Measurements from ENCODE around the gene TBCCD1. TPM values are rescaled to one million over a fixed set of nuclear protein-coding genes. Genes with fewer than 3 reads are reported as not detected.

The TBCCD1 gene
- total RNA-seq, 2 experiments from 2014 or later = 7.6 to 8.1 TPM

- Mint-ChIP-seq H3K4me1 (ENCODE audit: low read depth) (peaks cover 57% of the 10 kb centered on the region), H3K4me3 (no peak overlapping the region), H3K27me3 (no peaks in the 10 kb centered on the region), H3K9me3 (no peaks in the 10 kb centered on the region), H3K27ac (no peak overlapping the region), H3K36me3 (ENCODE audit: low read depth) (no peaks in the 10 kb centered on the region)
- no peaks in the 10 kb centered on the region for H3K36me3 ChIP-seq (ENCODE audit: insufficient read depth, low read length)
- H3K4me1 ChIP-seq (ENCODE audit: insufficient read depth, low read length) = peaks cover 33% of the 10 kb centered on the region
- DNase-seq = no peak
- no peak for ATAC-seq (ENCODE audit: poor library complexity)
- no peak overlapping the region for H3K4me3 ChIP-seq (ENCODE audit: low read length)
- ChIA-PET POLR2A (interaction anchor here (1.0 kb wide), 1 partner anchor 11 kb away, joined by 3 read pairs; no protein-coding TSS in a partner anchor), CTCF (no interaction called here)
- no peak overlapping the region for H3K27ac ChIP-seq (ENCODE audit: low read depth in 1 of 2, low read length in 2 of 2)
- intact Hi-C loops (cut with DNase I, micrococcal nuclease) = loop anchor here in 1 of 2 experiments (10.0 kb wide), 1 partner anchor 416 kb away; no protein-coding TSS in a partner anchor
- no peaks in the 10 kb centered on the region for H3K9me3 ChIP-seq (ENCODE audit: control insufficient read depth in 1 of 2, insufficient read depth in 1 of 2, low read length in 2 of 2)
- TF ChIP-seq, protein P1, sequence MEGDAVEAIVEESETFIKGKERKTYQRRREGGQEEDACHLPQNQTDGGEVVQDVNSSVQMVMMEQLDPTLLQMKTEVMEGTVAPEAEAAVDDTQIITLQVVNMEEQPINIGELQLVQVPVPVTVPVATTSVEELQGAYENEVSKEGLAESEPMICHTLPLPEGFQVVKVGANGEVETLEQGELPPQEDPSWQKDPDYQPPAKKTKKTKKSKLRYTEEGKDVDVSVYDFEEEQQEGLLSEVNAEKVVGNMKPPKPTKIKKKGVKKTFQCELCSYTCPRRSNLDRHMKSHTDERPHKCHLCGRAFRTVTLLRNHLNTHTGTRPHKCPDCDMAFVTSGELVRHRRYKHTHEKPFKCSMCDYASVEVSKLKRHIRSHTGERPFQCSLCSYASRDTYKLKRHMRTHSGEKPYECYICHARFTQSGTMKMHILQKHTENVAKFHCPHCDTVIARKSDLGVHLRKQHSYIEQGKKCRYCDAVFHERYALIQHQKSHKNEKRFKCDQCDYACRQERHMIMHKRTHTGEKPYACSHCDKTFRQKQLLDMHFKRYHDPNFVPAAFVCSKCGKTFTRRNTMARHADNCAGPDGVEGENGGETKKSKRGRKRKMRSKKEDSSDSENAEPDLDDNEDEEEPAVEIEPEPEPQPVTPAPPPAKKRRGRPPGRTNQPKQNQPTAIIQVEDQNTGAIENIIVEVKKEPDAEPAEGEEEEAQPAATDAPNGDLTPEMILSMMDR (IDR thresholded peaks at IDR 0.05) = no peak
- H3K27me3 ChIP-seq (ENCODE audit: control insufficient read depth in 1 of 2, insufficient read depth in 2 of 2, low read length in 2 of 2) = no peaks in the 10 kb centered on the region
Observed at GRCh38 chr3:186530415-186530814, 36.7 kb downstream of the TBCCD1 start.

DNA sequence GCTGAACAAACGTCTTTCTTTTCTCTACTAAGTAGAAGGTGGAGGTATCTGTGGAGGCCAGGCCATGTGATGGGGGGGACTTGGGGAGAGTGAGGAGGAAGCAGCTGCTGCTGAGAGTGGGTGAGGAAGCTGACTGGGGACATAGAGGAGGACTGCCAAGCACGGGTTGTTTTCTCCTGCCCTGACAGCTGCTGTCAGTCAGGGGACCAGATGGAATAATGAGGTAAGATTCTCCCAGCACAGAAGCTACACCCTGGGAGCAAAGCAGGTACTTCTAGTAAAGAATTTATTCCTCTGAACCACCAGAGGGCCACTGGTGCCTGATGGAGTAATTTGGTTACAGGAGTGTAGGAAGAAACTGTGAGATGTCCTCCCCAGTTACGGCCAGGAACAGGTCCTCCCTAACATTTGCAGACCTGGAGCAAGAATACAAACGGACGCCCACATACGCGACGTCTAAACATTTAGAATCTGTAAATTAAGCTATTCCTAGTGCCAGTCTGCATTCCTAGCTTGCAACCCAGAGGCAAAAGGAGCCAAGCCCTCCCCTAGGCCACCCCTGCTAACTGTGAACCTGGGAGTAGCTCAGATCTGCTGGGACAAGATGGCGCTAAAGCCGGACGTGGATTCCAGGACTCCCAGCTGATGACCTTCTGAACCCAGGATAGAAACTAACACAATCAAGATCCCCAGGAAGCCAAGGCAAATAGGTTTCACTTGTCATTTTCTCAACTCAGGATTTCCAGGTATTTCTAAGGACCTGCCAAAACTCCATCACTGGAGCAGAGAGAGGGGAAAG lies 37.7 kb downstream of the TBCCD1 start:
- H3K27ac ChIP-seq (ENCODE audit: low read depth in 1 of 2, low read length in 2 of 2) = no peak overlapping the region
- H3K4me3 ChIP-seq (ENCODE audit: low read length) = no peak overlapping the region
- CTCF ChIA-PET = interaction anchor here (0.8 to 1.4 kb wide), 3 partner anchors 9 to 553 kb away, joined by 3 to 4 read pairs (median 3); no protein-coding TSS in a partner anchor
- no peak overlapping the region for H3K4me3 Mint-ChIP-seq
- no peak overlapping the region for H3K27ac Mint-ChIP-seq
- intact Hi-C loops (cut with DNase I, micrococcal nuclease) = no loop called here
- DNase-seq (no peak), ATAC-seq (ENCODE audit: poor library complexity) (no peak)
- H3K4me1 Mint-ChIP-seq (ENCODE audit: low read depth) = peaks cover 53% of the 10 kb centered on the region
- H3K9me3 ChIP-seq (ENCODE audit: control insufficient read depth in 1 of 2, insufficient read depth in 1 of 2, low read length in 2 of 2) = no peaks in the 10 kb centered on the region
- no peaks in the 10 kb centered on the region for H3K9me3 Mint-ChIP-seq
- POLR2A ChIA-PET = interaction anchor here (1.2 kb wide), 1 partner anchor 11 kb away, joined by 4 read pairs; no protein-coding TSS in a partner anchor
- TF ChIP-seq, protein P1 (IDR thresholded peaks at IDR 0.05) = no peak
- no peaks in the 10 kb centered on the region for H3K27me3 ChIP-seq (ENCODE audit: control insufficient read depth in 1 of 2, insufficient read depth in 2 of 2, low read length in 2 of 2)
- H3K27me3 Mint-ChIP-seq = no peaks in the 10 kb centered on the region
- no peaks in the 10 kb centered on the region for H3K36me3 Mint-ChIP-seq (ENCODE audit: low read depth)
- H3K36me3 ChIP-seq (ENCODE audit: insufficient read depth, low read length) = no peaks in the 10 kb centered on the region
- peaks cover 31% of the 10 kb centered on the region for H3K4me1 ChIP-seq (ENCODE audit: insufficient read depth, low read length)

DNA sequence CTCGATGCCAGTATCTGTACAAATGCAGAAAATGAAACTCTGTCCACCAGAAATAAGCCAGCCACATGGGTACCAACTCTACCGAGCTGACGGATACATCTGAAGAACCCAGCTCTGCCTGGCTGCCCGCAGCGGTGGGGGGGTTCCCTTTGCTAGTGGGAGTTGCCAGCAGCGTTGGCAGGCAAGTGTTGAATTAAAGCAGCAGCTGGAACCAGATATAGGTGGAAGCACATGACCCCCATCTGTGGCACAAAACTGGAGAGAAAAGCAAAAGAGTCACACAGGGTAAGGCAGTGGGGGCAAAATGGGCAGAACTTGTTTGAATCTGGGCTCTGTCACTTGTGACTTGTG lies 40.9 kb downstream of the TBCCD1 start:
- TF ChIP-seq, protein P1 (IDR thresholded peaks at IDR 0.05) = no peak
- Mint-ChIP-seq H3K4me3 (no peak overlapping the region), H3K36me3 (ENCODE audit: low read depth) (no peaks in the 10 kb centered on the region), H3K27ac (no peak overlapping the region), H3K4me1 (ENCODE audit: low read depth) (peaks cover 40% of the 10 kb centered on the region), H3K27me3 (no peaks in the 10 kb centered on the region), H3K9me3 (no peaks in the 10 kb centered on the region)
- no peaks in the 10 kb centered on the region for H3K36me3 ChIP-seq (ENCODE audit: insufficient read depth, low read length)
- no peak overlapping the region for H3K4me3 ChIP-seq (ENCODE audit: low read length)
- no peaks in the 10 kb centered on the region for H3K27me3 ChIP-seq (ENCODE audit: control insufficient read depth in 1 of 2, insufficient read depth in 2 of 2, low read length in 2 of 2)
- ATAC-seq (ENCODE audit: poor library complexity) = no peak
- ChIA-PET CTCF (no interaction called here), POLR2A (no interaction called here)
- intact Hi-C loops (cut with DNase I, micrococcal nuclease) = no loop called here
- no peak overlapping the region for H3K27ac ChIP-seq (ENCODE audit: low read depth in 1 of 2, low read length in 2 of 2)
- DNase-seq = no peak
- no peaks in the 10 kb centered on the region for H3K9me3 ChIP-seq (ENCODE audit: control insufficient read depth in 1 of 2, insufficient read depth in 1 of 2, low read length in 2 of 2)
- peaks cover 18% of the 10 kb centered on the region for H3K4me1 ChIP-seq (ENCODE audit: insufficient read depth, low read length)
